Measurements from ENCODE around the gene LPIN1. TPM values are rescaled to one million over a fixed set of nuclear protein-coding genes. Genes with fewer than 3 reads are reported as not detected.

Gene LPIN1
- total RNA-seq, 1 experiment from 2014 or later = 38.5 TPM

DNA sequence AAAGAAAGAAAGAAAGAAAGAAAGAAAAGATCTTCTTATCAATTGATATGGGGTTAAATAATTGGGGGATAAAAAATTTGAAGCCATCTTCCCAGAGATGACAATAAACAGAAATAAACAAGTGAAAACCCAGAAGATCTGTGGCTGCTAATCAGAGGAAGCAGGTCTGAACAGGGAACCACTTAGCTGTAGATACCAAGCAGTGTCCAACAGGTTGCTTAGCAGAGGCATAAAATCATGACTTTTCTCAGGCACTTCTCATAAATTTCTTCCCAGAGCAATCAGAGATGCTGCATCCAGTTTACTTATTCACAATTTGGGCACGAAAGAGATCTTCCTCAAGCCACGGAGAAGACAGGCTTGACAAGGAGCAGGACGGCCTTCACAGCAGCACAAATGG is 5.7 kb upstream of the LPIN1 start:
- Histone ChIP-seq H3K4me1 (ENCODE audit: insufficient read depth, low read length, poor library complexity, severe bottlenecking) (peaks cover 20% of the 10 kb centered on the region), H3K4me3 (ENCODE audit: low read depth, low read length, poor library complexity, severe bottlenecking) (no peak overlapping the region), H3K9me3 (ENCODE audit: low read depth, low read length, poor library complexity, severe bottlenecking) (no peaks in the 10 kb centered on the region), H3K27me3 (replicated peaks; ENCODE audit: insufficient read depth, low read depth, low read length, poor library complexity) (no peaks in the 10 kb centered on the region), H3K36me3 (ENCODE audit: insufficient read depth, low read length, poor library complexity, severe bottlenecking) (no peaks in the 10 kb centered on the region), H3K27ac (ENCODE audit: low read depth, low read length, poor library complexity, severe bottlenecking) (no peak overlapping the region)
- BruUV-seq (replicated peaks) = no TSS peak
- intact Hi-C loops (cut with micrococcal nuclease; ENCODE audit: unreplicated experiment) = no loop called here
- TF ChIP-seq, protein P1, sequence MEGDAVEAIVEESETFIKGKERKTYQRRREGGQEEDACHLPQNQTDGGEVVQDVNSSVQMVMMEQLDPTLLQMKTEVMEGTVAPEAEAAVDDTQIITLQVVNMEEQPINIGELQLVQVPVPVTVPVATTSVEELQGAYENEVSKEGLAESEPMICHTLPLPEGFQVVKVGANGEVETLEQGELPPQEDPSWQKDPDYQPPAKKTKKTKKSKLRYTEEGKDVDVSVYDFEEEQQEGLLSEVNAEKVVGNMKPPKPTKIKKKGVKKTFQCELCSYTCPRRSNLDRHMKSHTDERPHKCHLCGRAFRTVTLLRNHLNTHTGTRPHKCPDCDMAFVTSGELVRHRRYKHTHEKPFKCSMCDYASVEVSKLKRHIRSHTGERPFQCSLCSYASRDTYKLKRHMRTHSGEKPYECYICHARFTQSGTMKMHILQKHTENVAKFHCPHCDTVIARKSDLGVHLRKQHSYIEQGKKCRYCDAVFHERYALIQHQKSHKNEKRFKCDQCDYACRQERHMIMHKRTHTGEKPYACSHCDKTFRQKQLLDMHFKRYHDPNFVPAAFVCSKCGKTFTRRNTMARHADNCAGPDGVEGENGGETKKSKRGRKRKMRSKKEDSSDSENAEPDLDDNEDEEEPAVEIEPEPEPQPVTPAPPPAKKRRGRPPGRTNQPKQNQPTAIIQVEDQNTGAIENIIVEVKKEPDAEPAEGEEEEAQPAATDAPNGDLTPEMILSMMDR (conservative IDR thresholded peaks at IDR 0.05; ENCODE audit: low read depth, low read length) = no peak
- no peak for TF ChIP-seq EZH2 (IDR thresholded peaks at IDR 0.05; ENCODE audit: borderline replicate concordance, low read depth, low read length, poor library complexity, severe bottlenecking)
- CTCF ChIA-PET = no interaction called here
- POLR2A ChIA-PET (ENCODE audit: low non-redundant PET) = no interaction called here
- DNase-seq (ENCODE audit: low spot score) = no peak

DNA sequence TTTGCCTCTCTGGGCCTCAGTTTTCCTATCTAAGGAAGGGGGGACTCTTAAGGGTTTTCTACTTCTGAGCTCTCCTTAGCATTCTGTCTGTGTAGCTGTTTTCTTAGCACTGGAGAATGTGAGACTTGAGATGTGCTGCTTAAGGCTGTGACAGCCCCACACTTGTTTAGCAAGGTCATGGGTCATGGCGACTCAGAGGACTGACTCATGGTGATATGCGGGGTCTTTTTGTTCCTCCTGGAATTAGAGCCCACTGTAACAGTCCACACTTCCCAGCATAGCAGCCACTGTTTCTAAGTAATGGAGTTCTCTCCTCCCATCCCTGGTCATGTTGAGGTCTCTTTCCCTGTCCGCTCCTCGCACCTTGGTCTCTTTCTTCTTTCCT is 4.1 kb upstream of the LPIN1 start:
- TF ChIP-seq, protein P1 (conservative IDR thresholded peaks at IDR 0.05; ENCODE audit: low read depth, low read length) = no peak
- TF ChIP-seq EZH2 (IDR thresholded peaks at IDR 0.05; ENCODE audit: borderline replicate concordance, low read depth, low read length, poor library complexity, severe bottlenecking) = no peak
- no peak for DNase-seq (ENCODE audit: low spot score)
- intact Hi-C loops (cut with micrococcal nuclease; ENCODE audit: unreplicated experiment) = no loop called here
- BruUV-seq (replicated peaks) = no TSS peak
- Histone ChIP-seq H3K4me3 (ENCODE audit: low read depth, low read length, poor library complexity, severe bottlenecking) (no peak overlapping the region), H3K36me3 (ENCODE audit: insufficient read depth, low read length, poor library complexity, severe bottlenecking) (no peaks in the 10 kb centered on the region), H3K27me3 (replicated peaks; ENCODE audit: insufficient read depth, low read depth, low read length, poor library complexity) (no peaks in the 10 kb centered on the region), H3K27ac (ENCODE audit: low read depth, low read length, poor library complexity, severe bottlenecking) (no peak overlapping the region), H3K4me1 (ENCODE audit: insufficient read depth, low read length, poor library complexity, severe bottlenecking) (peaks cover 20% of the 10 kb centered on the region), H3K9me3 (ENCODE audit: low read depth, low read length, poor library complexity, severe bottlenecking) (no peaks in the 10 kb centered on the region)
- ChIA-PET CTCF (interaction anchor here (0.6 kb wide), 1 partner anchor 803 kb away, joined by 3 read pairs; no protein-coding TSS in a partner anchor), POLR2A (ENCODE audit: low non-redundant PET) (no interaction called here)

DNA sequence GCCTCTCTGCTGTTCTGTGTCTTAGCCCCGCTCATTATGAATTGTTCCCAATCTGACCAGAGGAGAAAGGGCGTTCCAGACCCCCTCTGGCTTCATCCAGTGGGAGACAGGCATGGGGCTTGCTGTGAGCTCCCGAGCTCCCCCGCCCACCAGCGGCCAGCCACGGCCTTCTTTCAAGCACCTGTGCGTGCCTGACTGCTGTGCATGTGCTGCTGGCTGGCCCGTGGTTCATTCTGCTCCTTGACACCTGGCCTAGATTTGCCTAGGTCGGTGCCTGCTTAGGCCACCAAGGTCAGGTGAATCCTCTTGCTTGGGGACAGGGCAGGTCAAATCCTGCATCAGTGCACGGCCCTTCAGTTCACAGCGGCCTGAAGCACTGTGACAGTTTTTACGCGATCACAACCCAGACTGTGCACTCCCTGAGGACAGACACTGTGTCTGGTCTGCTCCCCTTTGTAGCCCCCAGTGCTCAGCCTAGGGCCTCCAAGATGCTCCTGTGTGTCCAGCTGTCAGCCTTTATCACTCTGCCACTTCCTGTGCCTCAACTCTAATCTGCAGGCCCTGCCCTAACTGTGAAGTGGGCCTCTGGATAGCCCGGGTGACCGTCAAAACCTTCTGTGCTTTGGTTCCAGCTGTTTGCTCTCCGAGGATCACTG is 3.6 kb upstream of the LPIN1 start:
- Histone ChIP-seq H3K27me3 (replicated peaks; ENCODE audit: insufficient read depth, low read depth, low read length, poor library complexity) (no peaks in the 10 kb centered on the region), H3K4me1 (ENCODE audit: insufficient read depth, low read length, poor library complexity, severe bottlenecking) (peaks cover 23% of the 10 kb centered on the region), H3K9me3 (ENCODE audit: low read depth, low read length, poor library complexity, severe bottlenecking) (no peaks in the 10 kb centered on the region), H3K27ac (ENCODE audit: low read depth, low read length, poor library complexity, severe bottlenecking) (peak overlapping the region; percentile 81), H3K4me3 (ENCODE audit: low read depth, low read length, poor library complexity, severe bottlenecking) (no peak overlapping the region), H3K36me3 (ENCODE audit: insufficient read depth, low read length, poor library complexity, severe bottlenecking) (no peaks in the 10 kb centered on the region)
- BruUV-seq (replicated peaks) = no TSS peak
- no peak for DNase-seq (ENCODE audit: low spot score)
- TF ChIP-seq, protein P1 (conservative IDR thresholded peaks at IDR 0.05; ENCODE audit: low read depth, low read length) = no peak
- no peak for TF ChIP-seq EZH2 (IDR thresholded peaks at IDR 0.05; ENCODE audit: borderline replicate concordance, low read depth, low read length, poor library complexity, severe bottlenecking)
- intact Hi-C loops (cut with micrococcal nuclease; ENCODE audit: unreplicated experiment) = no loop called here
- ChIA-PET POLR2A (ENCODE audit: low non-redundant PET) (no interaction called here), CTCF (no interaction called here)
